ENCODE results near the gene PDZRN3.

DNA sequence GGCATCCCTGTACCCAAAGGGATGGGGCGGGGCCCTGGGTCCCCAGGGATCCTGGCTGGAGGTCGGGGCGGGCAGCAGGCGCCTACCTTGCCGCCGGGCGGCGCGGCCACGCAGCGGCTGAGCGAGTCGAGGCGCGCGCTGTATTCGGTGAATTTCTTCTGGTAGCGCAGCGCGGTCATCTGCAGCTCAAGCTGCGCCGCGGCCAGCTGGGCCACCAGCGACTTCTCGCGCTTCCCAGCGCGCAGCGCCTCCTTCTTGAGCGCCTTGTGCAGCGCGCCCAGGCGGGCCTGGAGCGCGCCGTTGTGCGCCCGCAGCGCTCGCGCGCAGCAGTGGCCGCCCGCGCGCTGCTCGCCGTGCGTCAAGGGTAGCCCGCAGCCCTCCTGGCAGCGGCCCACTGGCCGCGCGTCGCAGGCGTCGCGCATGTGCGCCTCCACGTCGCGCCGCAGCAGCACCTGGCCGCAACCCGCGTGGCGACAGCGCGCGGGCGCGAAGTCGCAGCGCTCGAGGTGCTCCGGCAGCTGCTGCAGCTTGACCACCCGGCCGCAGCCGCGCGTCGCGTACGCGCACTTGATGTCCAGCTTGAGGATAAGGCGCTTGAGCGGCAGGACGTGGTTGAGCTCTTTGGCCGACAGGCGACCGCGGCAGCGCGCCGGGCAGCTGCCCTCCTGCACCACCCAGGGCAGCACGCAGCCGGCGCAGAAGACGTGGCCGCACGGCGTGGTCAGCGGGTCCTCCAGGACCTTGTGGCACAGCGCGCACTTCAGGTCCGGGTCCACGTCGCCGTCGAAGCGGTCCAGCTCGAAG, 522 bp downstream of the PDZRN3 start:
- TF ChIP-seq, protein P1, sequence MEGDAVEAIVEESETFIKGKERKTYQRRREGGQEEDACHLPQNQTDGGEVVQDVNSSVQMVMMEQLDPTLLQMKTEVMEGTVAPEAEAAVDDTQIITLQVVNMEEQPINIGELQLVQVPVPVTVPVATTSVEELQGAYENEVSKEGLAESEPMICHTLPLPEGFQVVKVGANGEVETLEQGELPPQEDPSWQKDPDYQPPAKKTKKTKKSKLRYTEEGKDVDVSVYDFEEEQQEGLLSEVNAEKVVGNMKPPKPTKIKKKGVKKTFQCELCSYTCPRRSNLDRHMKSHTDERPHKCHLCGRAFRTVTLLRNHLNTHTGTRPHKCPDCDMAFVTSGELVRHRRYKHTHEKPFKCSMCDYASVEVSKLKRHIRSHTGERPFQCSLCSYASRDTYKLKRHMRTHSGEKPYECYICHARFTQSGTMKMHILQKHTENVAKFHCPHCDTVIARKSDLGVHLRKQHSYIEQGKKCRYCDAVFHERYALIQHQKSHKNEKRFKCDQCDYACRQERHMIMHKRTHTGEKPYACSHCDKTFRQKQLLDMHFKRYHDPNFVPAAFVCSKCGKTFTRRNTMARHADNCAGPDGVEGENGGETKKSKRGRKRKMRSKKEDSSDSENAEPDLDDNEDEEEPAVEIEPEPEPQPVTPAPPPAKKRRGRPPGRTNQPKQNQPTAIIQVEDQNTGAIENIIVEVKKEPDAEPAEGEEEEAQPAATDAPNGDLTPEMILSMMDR (IDR thresholded peaks at IDR 0.05), result peak in 8 of 12 donors; percentile 10 to 47 (median 29)
- TF ChIP-seq POLR2A (IDR thresholded peaks at IDR 0.05), result no peak

All from heart left ventricle (tissue), 13 donors.